ENCODE data around the gene SIGLEC10.

SIGLEC10 gene

DNA sequence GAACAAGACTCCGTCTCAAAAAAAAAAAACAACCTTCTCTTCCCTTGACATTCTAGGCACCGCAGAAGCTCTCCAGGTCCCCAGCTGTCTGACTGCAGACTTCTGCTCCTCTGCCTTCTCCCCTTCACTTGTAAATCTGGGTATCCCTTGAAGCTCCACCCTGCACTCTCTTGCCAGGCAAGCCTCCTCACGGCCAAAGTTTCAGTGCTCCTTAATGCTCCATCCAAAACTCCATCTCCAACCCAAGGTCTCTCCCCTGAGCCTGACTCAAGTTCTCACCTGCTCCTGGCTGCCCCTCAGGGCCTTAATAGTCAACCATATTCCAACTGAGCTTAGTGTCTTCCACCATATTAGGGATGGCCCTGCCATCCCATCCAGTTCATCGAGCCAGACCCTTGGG, 47.2 kb downstream of the SIGLEC10 start:
- no peaks in the 10 kb centered on the region for H3K9me2 ChIP-seq (replicated peaks; ENCODE audit: insufficient read depth, low read length)
- H3F3A ChIP-seq (ENCODE audit: insufficient read depth, low read length) = no peaks in the 10 kb centered on the region
- H3K4me2 ChIP-seq (ENCODE audit: low read depth, low read length) = no peak overlapping the region
- H3K4me3 ChIP-seq (ENCODE audit: low read length) = no peak overlapping the region
- H3K27me3 ChIP-seq (replicated peaks; ENCODE audit: insufficient read depth, low read length) = no peaks in the 10 kb centered on the region
- DNase-seq = no peak
- H3K36me3 ChIP-seq (replicated peaks; ENCODE audit: insufficient read depth, low read length) = no peaks in the 10 kb centered on the region
- H4K20me1 ChIP-seq (ENCODE audit: insufficient read depth, low read length) = no peaks in the 10 kb centered on the region
- H3K9me3 ChIP-seq (replicated peaks; ENCODE audit: insufficient read depth, low read length) = no peaks in the 10 kb centered on the region
- H3K9ac ChIP-seq (ENCODE audit: low read length) = no peak overlapping the region
- H3K4me1 ChIP-seq (ENCODE audit: low read length) = no peaks in the 10 kb centered on the region
- no peak overlapping the region for H3K27ac ChIP-seq (ENCODE audit: low read length)
- TF ChIP-seq EZH2 (optimal IDR thresholded peaks at IDR 0.05; ENCODE audit: low read depth, low read length) = no peak
- no peak for TF ChIP-seq EZH2phosphoT487 (IDR thresholded peaks at IDR 0.05; ENCODE audit: low read length)
- H3K79me2 ChIP-seq (ENCODE audit: low read length) = no peaks in the 10 kb centered on the region
- H2AFZ ChIP-seq (ENCODE audit: low read length) = no peak overlapping the region

DNA sequence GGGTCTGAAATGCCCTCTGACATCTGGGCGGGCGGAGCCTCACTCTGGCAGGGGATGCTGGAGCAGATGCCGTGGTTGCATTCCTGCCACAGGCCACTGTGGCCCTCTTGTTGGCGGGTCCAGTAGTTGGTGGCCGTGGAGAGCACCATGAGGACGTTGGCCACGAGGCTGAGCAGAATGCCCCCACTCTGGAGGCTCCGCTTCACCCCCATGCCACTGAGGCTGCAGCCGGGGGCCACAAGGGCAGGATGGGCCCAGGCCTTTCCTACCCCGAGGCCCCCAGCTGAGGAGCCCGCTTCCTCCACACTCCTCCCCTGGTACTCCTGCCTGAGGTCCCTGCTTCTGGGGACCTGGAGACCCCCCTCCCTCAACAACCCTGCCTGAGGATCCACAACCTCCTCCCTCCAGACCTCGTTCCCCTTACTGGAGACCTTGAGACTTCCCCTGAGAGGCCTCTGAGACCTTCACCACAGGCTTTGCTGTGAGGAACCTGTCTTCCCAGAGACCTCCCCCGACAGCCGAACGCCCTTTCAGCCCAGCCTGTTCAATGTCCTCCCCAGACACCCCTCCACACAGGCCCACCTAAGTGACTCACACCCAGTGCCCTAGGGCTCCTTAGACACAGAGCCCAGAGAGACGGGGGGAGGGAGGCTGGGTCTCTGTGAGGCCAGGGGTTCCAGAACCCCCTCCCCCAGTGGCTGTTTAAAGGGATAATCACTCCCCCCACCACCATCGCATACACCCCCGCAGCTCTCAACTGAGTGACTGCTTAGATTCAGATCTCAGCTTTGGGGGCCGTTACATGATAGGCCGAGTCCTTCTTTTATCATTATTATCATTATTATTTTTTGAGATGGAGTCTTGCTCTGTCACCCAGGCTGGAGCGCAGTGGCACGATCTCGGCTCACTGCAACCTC, 48.8 kb downstream of the SIGLEC10 start, which contains the start of gene CLDND2:
TSS of gene CLDND2 (minus strand) at position 638 of the 917 bp plus-strand sequence. CDS start at position 212, 426 bp downstream.
- Histone ChIP-seq H3K27ac (ENCODE audit: low read length) (no peak within 1 kb of the TSS), H3K4me1 (ENCODE audit: low read length) (no peaks in the 10 kb centered on the region)

DNA sequence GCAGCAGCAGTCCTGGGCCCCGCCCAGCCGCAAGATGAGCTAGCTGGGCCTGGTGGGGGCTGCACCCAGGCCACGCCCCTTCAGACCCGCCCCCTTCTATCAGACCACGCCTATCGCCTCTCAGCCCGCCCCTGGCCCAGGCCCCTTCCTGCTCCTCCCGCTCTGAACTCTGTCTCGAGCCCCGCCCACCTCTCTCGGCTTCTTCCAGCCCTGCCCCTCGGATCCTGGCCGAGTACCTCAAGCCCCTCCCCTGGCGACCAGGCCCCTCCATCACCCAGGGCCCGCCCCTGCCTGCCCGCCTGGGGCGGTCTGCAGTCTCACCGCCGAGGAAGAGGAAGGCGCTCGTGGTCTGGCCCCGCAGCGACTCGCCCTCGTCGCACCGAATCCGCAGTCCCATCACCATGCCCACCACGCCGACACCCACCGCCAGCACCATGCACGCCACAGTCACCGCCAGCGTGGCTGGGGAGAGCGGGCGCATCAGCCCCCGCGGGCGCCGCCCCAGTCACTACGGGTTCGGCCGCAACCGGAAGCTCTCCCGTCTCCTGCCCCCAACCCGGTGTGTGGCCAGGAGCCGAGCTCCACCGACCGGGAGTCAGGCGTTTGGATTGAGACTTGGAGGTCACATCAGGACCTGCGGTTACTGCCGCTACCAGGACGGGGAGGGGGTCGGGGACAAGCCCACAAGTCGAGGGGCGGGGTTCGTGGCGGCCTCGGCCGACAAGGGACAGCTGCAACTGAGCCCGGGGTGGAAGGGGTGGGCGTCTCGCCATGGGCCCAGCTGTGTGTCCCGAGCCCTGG, 49.7 kb downstream of the SIGLEC10 start:
- no peak overlapping the region for H3K4me3 ChIP-seq (ENCODE audit: low read length)
- H3K79me2 ChIP-seq (ENCODE audit: low read length) = no peaks in the 10 kb centered on the region
- H3K4me1 ChIP-seq (ENCODE audit: low read length) = no peaks in the 10 kb centered on the region
- H3K36me3 ChIP-seq (replicated peaks; ENCODE audit: insufficient read depth, low read length) = no peaks in the 10 kb centered on the region
- no peak overlapping the region for H3K9ac ChIP-seq (ENCODE audit: low read length)
- no peak for DNase-seq
- H3K4me2 ChIP-seq (ENCODE audit: low read depth, low read length) = no peak overlapping the region
- no peaks in the 10 kb centered on the region for H3F3A ChIP-seq (ENCODE audit: insufficient read depth, low read length)
- no peak for TF ChIP-seq EZH2phosphoT487 (IDR thresholded peaks at IDR 0.05; ENCODE audit: low read length)
- TF ChIP-seq EZH2 (optimal IDR thresholded peaks at IDR 0.05; ENCODE audit: low read depth, low read length) = no peak
- TF ChIP-seq, protein P1, sequence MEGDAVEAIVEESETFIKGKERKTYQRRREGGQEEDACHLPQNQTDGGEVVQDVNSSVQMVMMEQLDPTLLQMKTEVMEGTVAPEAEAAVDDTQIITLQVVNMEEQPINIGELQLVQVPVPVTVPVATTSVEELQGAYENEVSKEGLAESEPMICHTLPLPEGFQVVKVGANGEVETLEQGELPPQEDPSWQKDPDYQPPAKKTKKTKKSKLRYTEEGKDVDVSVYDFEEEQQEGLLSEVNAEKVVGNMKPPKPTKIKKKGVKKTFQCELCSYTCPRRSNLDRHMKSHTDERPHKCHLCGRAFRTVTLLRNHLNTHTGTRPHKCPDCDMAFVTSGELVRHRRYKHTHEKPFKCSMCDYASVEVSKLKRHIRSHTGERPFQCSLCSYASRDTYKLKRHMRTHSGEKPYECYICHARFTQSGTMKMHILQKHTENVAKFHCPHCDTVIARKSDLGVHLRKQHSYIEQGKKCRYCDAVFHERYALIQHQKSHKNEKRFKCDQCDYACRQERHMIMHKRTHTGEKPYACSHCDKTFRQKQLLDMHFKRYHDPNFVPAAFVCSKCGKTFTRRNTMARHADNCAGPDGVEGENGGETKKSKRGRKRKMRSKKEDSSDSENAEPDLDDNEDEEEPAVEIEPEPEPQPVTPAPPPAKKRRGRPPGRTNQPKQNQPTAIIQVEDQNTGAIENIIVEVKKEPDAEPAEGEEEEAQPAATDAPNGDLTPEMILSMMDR (IDR thresholded peaks at IDR 0.05; ENCODE audit: low read length) = no peak
- H2AFZ ChIP-seq (ENCODE audit: low read length) = no peak overlapping the region
- no peaks in the 10 kb centered on the region for H3K9me2 ChIP-seq (replicated peaks; ENCODE audit: insufficient read depth, low read length)
- H4K20me1 ChIP-seq (ENCODE audit: insufficient read depth, low read length) = no peaks in the 10 kb centered on the region
- no peaks in the 10 kb centered on the region for H3K27me3 ChIP-seq (replicated peaks; ENCODE audit: insufficient read depth, low read length)
- no peak overlapping the region for H3K27ac ChIP-seq (ENCODE audit: low read length)
- H3K9me3 ChIP-seq (replicated peaks; ENCODE audit: insufficient read depth, low read length) = no peaks in the 10 kb centered on the region

More for the DNA sequence above, 48.8 kb downstream of the SIGLEC10 start, which contains the start of gene CLDND2:
- Histone ChIP-seq H3K9me3 (replicated peaks; ENCODE audit: insufficient read depth, low read length) (no peaks in the 10 kb centered on the region), H3K79me2 (ENCODE audit: low read length) (no peaks in the 10 kb centered on the region), H3K4me3 (ENCODE audit: low read length) (no peak within 1 kb of the TSS), H4K20me1 (ENCODE audit: insufficient read depth, low read length) (no peaks in the 10 kb centered on the region), H3K4me2 (ENCODE audit: low read depth, low read length) (no peak within 1 kb of the TSS), H3K27me3 (replicated peaks; ENCODE audit: insufficient read depth, low read length) (no peaks in the 10 kb centered on the region), H3K9me2 (replicated peaks; ENCODE audit: insufficient read depth, low read length) (no peaks in the 10 kb centered on the region), H3F3A (ENCODE audit: insufficient read depth, low read length) (no peaks in the 10 kb centered on the region), H3K9ac (ENCODE audit: low read length) (no peak within 1 kb of the TSS), H2AFZ (ENCODE audit: low read length) (no peak within 1 kb of the TSS), H3K36me3 (replicated peaks; ENCODE audit: insufficient read depth, low read length) (no peaks in the 10 kb centered on the region)
- TF ChIP-seq, protein P1 (IDR thresholded peaks at IDR 0.05; ENCODE audit: low read length) = no peak
- no peak for TF ChIP-seq EZH2 (optimal IDR thresholded peaks at IDR 0.05; ENCODE audit: low read depth, low read length)
- DNase-seq = no peak
